NB4 (cell line): ENCODE data around the gene OXCT2.
"Not testable (repeated sequence)": the region's sequence is repeated elsewhere in the genome, so short reads cannot be mapped to it uniquely, and the experiment has no call there.

Experiments used
- POLR2A ChIP-seq: IDR thresholded peaks from 2 replicates; pipeline ENCODE4 v1.6.1; 2011; ENCODE audit warnings: mild to moderate bottlenecking; ENCODE audit not compliant: insufficient read length; ENCODE audit errors: extremely low read depth
- TF ChIP-seq, protein P1 (sequence below): IDR thresholded peaks from one replicate; pipeline ENCODE4 v1.5.1; 2012; ENCODE audit warnings: low read depth, low read length
- TF ChIP-seq, protein P2 (sequence below): IDR thresholded peaks from 2 replicates; pipeline ENCODE4 v1.6.1; 2011; ENCODE audit warnings: low read depth, low read length

GRCh38 chr1:39771022-39771532 lies at the start of gene OXCT2:
- TF ChIP-seq, protein P1, sequence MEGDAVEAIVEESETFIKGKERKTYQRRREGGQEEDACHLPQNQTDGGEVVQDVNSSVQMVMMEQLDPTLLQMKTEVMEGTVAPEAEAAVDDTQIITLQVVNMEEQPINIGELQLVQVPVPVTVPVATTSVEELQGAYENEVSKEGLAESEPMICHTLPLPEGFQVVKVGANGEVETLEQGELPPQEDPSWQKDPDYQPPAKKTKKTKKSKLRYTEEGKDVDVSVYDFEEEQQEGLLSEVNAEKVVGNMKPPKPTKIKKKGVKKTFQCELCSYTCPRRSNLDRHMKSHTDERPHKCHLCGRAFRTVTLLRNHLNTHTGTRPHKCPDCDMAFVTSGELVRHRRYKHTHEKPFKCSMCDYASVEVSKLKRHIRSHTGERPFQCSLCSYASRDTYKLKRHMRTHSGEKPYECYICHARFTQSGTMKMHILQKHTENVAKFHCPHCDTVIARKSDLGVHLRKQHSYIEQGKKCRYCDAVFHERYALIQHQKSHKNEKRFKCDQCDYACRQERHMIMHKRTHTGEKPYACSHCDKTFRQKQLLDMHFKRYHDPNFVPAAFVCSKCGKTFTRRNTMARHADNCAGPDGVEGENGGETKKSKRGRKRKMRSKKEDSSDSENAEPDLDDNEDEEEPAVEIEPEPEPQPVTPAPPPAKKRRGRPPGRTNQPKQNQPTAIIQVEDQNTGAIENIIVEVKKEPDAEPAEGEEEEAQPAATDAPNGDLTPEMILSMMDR: not testable (repeated sequence)
- TF ChIP-seq POLR2A: not testable (repeated sequence)
- TF ChIP-seq, protein P2, sequence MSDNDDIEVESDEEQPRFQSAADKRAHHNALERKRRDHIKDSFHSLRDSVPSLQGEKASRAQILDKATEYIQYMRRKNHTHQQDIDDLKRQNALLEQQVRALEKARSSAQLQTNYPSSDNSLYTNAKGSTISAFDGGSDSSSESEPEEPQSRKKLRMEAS: not testable (repeated sequence)
